HG02981 (cell line): ENCODE data around the gene AIPL1.

Source experiments
- ATAC-seq: cut with Tn5 transposase; IDR thresholded peaks from one replicate; pipeline ENCODE4 v1.9.1; 2021; ENCODE audit warnings: mild to moderate bottlenecking, moderate library complexity; ENCODE audit not compliant: unreplicated experiment

The AIPL1 gene

DNA sequence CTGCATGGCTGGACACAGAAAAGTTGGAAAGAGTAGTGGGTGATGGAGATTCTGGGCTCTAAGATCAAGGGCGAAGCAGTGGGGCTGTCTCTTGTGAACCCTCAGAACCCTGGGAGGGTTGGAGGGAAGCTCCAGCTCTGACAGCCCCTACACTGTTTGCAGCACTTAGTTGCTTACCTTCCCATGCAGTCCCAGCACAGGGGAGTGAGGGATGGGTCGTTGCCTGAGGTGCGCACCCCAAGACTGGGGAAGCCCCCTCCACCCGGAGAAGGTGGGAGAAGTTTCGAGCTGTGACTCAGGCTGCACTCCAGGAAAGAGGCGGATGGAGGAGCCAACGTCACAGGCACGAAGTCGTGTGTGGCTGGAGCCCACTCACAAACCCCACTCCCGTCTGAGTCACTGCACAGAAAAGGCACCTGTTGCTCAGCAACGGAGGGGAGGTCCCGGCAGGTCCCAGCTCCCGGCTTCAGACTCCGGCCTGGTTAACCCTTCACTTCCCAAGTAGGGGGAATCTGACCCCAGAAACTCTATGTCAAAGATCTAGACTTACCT lies 60.1 kb downstream of the AIPL1 start:
- no peak for ATAC-seq

DNA sequence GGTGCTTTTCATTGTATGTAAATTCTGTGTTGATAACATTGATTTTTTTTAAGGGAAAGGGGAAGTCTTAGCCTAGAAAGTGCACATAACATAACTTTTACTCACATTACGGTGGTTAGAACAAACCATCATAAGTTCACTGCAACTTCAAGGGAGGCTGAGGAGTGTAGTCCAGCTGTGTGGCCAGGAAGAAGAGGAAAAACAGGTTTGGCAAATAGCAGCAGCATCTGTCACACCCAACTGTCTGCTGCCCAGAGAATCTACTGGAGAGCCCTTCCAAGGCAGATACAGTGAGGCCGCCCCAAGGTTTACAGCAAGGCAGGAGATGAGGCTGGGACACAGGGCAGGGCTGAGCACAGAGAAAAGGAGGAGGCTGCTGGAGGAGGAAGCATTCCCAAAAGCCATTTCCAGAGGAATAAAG lies 60.6 kb downstream of the AIPL1 start:
- ATAC-seq = no peak
